PFSK-1 (cell line): ENCODE data around the gene POLR2J.

Experiments used
- FOXP2 ChIP-seq: optimal IDR thresholded peaks from 2 replicates; pipeline ENCODE3; 2011; ENCODE audit warnings: borderline replicate concordance, control low read depth, inconsistent platforms; ENCODE audit not compliant: insufficient read depth; ENCODE audit errors: extremely low read length, extremely low read depth
- POLR2AphosphoS5 ChIP-seq: IDR thresholded peaks from 2 replicates; pipeline ENCODE4 v1.6.1; 2012; ENCODE audit warnings: low read depth, mild to moderate bottlenecking, control low read depth, low read length, moderate library complexity
- SIN3A ChIP-seq: IDR thresholded peaks from 2 replicates; pipeline ENCODE4 v1.6.1; 2012; ENCODE audit warnings: mild to moderate bottlenecking, low read length, moderate library complexity, borderline replicate concordance; ENCODE audit not compliant: insufficient read depth
- TAF1 ChIP-seq: IDR thresholded peaks from 2 replicates; pipeline ENCODE4 v1.6.1; 2012; ENCODE audit warnings: low read length, control low read depth, borderline replicate concordance; ENCODE audit not compliant: insufficient read depth
- TF ChIP-seq, protein P1 (sequence below), 2 experiments: IDR thresholded peaks; 2 replicates each; pipeline versions ENCODE4 v1.6.1 to v1.8.0; 2011 to 2012; ENCODE audit warnings: low read depth in 2 of 2, low read length in 2 of 2, control low read depth in 1 of 2, inconsistent platforms in 1 of 2, mild to moderate bottlenecking in 1 of 2, moderate library complexity in 1 of 2; ENCODE audit not compliant: insufficient read depth in 1 of 2

Gene POLR2J

DNA sequence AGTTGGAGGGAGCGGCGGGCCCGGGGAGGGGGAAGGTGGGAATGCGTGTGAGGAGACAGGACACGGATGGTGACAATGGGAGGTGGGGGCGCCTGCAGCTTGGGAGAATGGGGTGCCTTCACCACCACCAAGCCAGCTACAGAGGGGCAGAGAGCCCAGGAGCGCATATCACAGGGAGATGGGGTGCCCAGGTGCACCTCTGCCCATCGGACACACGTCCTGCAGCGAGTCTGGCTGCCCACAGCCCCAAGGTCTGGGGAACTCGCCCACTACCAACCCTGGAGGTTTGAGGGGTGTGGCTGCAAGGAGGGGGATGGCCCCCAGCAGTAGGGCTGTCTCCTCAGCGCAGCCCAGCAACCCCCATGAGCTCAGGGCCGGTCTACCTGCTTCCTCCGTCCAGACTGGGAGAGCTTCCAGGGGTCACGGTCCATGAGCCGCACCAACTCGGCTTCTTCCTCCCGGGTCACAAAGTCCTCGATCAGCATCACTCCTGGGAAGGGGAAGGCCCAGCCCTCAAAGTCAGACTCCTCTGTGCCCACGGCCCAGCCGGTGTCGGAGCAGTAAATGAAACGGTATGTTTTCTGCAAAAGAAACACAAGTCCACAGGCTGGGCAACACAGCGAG, 19.4 kb downstream of the POLR2J start:
- TF ChIP-seq TAF1 (no peak), SIN3A (no peak), FOXP2 (no peak)

DNA sequence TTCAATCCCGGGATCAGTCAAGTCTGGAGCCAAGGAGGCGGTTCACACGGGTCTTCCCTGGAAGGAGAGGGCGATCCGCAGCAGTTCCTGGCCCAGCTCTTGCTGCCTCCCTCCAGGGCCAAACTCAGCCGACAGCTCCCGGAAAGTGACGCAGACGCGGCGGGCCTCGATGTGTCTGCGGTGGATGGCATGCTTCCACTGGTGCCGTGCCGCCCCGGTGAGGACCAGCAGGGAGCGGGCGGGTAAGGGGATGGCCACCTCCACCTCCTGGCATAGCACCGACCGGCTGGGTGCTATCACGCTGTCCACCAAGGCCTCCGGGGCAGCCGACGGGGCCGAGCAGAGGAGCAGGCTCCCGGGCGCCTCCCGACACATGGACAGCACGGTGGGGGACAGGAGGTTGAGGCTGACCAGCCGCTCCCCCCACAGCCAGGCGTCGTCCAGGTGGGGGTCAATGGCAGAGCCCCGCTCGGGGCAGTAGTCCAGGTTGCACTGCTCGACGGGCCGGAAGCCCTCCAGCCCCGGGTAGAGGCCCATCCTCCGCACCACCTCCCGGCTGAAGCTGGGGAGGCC, 21.3 kb downstream of the POLR2J start:
- TF ChIP-seq FOXP2 (no peak), TAF1 (no peak), POLR2AphosphoS5 (no peak), SIN3A (no peak)
- TF ChIP-seq, protein P1, sequence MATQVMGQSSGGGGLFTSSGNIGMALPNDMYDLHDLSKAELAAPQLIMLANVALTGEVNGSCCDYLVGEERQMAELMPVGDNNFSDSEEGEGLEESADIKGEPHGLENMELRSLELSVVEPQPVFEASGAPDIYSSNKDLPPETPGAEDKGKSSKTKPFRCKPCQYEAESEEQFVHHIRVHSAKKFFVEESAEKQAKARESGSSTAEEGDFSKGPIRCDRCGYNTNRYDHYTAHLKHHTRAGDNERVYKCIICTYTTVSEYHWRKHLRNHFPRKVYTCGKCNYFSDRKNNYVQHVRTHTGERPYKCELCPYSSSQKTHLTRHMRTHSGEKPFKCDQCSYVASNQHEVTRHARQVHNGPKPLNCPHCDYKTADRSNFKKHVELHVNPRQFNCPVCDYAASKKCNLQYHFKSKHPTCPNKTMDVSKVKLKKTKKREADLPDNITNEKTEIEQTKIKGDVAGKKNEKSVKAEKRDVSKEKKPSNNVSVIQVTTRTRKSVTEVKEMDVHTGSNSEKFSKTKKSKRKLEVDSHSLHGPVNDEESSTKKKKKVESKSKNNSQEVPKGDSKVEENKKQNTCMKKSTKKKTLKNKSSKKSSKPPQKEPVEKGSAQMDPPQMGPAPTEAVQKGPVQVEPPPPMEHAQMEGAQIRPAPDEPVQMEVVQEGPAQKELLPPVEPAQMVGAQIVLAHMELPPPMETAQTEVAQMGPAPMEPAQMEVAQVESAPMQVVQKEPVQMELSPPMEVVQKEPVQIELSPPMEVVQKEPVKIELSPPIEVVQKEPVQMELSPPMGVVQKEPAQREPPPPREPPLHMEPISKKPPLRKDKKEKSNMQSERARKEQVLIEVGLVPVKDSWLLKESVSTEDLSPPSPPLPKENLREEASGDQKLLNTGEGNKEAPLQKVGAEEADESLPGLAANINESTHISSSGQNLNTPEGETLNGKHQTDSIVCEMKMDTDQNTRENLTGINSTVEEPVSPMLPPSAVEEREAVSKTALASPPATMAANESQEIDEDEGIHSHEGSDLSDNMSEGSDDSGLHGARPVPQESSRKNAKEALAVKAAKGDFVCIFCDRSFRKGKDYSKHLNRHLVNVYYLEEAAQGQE (IDR thresholded peaks at IDR 0.05; ENCODE audit: insufficient read depth in 1 of 2, low read depth in 2 of 2, low read length in 2 of 2), result no peak

DNA sequence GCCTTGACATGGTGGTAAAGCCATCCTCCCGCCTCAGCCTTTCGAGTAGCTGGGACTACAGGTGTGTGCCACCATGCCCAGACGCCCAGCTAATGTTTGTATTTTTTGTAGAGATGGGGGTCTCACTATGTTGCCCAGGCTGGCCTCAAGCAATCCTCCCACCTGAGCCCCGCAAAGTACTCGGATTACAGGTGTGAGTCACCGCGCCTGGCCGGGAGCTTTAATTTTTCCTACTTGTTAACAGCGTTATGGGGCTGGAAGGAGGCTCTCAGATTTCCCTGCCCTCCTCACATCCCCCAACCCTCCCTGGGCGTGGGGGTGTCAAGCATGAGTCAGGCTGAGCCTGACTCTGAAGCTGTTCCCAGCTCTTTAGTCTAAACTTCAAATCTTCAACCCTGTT, 22.4 kb downstream of the POLR2J start:
- TF ChIP-seq SIN3A, result no peak
- TF ChIP-seq TAF1, result no peak
- TF ChIP-seq, protein P1 (IDR thresholded peaks at IDR 0.05; ENCODE audit: insufficient read depth in 1 of 2, low read depth in 2 of 2, low read length in 2 of 2), result no peak
- no peak for TF ChIP-seq FOXP2
- TF ChIP-seq POLR2AphosphoS5, result no peak

DNA sequence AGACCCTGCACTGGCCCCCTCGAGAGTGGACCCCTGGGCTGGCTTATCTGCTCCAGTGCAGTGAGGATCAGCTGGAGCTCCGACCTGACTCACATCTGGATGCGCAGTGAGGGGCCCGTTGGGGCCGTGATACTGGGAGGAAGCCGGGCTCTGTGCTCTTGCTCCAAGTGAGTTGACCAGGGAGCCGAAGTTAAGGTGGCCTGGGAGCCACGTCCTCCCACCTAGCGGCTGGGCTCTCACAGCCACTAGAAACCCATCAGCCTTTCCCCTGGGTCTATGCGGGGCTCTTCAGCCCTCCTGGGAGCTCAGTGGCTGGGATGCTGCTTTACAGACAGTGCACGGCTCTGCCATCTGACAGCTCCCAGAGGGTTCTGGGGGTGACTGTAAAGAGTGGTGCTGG, 23.1 kb downstream of the POLR2J start:
- no peak for TF ChIP-seq POLR2AphosphoS5
- TF ChIP-seq, protein P1 (IDR thresholded peaks at IDR 0.05; ENCODE audit: insufficient read depth in 1 of 2, low read depth in 2 of 2, low read length in 2 of 2), result no peak

DNA sequence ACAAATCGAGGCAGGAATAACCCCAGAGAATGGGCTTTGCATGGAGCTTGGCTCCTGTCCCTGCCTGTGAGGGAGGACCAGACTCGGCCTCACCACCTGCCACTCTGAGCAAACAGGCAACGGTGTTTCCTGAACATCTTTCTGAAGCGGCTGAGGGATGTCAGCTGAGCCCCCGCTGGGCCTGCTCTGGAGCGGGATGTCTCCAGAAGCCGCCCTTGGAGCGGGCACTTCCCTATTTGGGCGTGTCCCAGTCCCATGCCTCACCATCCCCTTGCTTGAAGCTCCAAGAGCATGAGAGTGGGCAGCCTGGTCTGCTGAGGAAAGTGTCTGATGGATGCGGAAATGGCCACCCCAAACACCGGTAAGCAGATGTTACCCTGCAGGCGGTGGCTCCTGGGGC, 24.3 kb downstream of the POLR2J start:
- TF ChIP-seq POLR2AphosphoS5 (no peak), SIN3A (no peak), FOXP2 (no peak), TAF1 (no peak)
- TF ChIP-seq, protein P1 (IDR thresholded peaks at IDR 0.05; ENCODE audit: insufficient read depth in 1 of 2, low read depth in 2 of 2, low read length in 2 of 2), result no peak
